GM19240 (cell line): ENCODE data around the gene UBE3C.
A peak's percentile ranks its signal among the peaks of the same experiment; 100 is the strongest.
"Not testable (repeated sequence)": the region's sequence is repeated elsewhere in the genome, so short reads cannot be mapped to it uniquely, and the experiment has no call there.

Experiments used
- DNase-seq: peaks from one replicate; pipeline ENCODE4 v3.0.0; 2011; ENCODE audit warnings: low spot score; ENCODE audit not compliant: insufficient read length

The UBE3C gene

GRCh38 chr7:157129907-157130460, 8.7 kb upstream of the UBE3C start:
- DNase-seq, result no peak

GRCh38 chr7:157130849-157131248, 7.9 kb upstream of the UBE3C start:
- not testable (repeated sequence) for DNase-seq

DNA sequence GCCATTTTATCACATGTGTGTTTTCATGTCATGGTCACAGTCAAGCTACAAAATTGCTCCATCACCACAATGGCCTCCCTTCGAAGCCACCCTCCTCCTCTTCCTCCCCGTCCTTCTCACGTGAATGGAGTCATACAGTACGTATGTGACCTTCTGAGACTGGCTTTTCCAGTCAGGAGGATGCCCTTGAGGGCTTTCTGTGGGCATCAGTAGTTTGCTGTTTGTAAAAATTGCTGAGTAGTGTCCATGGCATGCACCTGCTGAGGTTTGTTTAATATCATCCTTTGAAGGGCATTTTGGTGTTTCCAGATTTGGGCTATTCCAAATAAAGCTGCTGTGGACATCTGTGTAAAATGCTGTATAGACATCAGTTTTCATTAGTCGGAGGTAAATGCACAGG, 5.9 kb upstream of the UBE3C start:
- no peak for DNase-seq

DNA sequence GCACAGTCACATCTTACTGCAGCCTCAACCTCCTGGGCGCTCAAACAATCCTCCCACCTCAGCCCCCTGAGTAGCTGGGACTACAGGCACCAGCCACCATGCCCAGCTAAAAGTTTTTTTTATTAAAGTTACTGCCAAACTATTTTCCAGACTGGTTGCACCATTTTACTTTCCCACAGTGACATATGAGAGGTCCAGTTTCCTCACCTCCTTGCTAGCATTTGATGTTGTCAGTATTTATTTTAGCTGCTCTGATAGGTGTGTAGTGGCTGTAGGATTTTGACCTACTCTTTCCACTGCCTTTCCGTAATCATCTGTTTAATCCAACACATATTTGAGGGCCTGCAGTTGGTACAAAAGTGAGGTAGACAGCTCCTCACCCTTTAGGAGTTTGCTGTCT, 5.4 kb upstream of the UBE3C start:
- DNase-seq, result no peak

GRCh38 chr7:157136372-157136771, 2.4 kb upstream of the UBE3C start:
- DNase-seq, result no peak

GRCh38 chr7:157138101-157138423, 664 bp upstream of the UBE3C start:
- no peak for DNase-seq

DNA sequence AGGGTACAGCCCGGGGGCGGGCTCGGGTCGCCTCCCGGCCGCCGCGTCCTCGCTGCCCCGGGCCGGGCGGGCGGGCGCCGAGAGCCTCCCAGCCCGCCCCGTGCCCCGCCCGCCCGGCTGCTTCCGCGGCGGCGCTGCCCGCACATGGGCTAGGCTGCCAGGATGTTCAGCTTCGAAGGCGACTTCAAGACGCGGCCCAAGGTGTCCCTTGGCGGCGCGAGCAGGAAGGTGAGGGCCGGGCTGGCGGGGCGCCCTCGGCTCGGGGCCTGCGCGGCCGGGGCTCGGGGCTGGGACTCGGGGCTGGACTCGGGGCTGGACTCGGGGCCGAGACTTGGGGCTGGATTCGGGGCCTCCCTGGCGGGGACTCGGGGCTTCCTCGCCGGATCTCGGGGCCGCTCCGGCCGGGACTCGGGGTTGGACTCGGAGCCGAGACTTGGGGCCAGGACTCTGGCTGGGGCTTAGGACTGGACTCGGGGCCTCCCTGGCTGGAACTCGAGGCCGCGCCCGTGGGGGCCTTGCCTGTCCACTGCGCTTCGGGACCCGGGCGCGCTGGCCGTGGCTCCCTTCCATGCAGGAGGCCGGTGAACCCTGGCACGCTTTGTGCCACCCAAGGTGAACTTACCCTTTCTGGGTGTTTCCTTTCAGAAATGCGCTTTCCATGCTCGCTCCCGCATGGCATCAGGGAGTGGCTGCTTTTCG, 534 bp downstream of the UBE3C start:
- peak; percentile 43 for DNase-seq

GRCh38 chr7:157139810-157140510, 1.2 kb downstream of the UBE3C start:
- DNase-seq, result no peak

DNA sequence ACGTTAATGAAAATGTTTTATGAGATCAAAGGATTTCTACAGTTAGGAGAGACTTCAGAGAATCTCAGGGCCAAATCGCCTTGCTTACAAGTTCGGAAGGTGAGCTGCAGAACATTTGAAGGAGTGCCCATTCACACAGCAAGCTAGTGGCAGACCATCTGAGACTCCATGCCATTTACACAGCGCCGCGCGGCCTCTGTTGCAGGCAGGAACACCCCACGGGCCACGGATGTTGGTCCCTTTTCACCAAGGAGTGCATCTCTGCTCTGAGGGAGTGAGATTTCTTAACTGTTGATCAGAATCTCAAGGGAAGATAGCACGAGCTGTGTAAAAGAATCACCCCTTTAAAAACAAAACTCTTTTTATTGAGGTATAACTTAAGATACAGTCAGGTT, 1.8 kb downstream of the UBE3C start:
- no peak for DNase-seq

- no peak for DNase-seq
Measured at GRCh38 chr7:157141525-157142060, 2.9 kb downstream of the UBE3C start.

GRCh38 chr7:157143788-157144187, 5.1 kb downstream of the UBE3C start:
- DNase-seq, result no peak

GRCh38 chr7:157149317-157149716, 10.6 kb downstream of the UBE3C start:
- no peak for DNase-seq

DNA sequence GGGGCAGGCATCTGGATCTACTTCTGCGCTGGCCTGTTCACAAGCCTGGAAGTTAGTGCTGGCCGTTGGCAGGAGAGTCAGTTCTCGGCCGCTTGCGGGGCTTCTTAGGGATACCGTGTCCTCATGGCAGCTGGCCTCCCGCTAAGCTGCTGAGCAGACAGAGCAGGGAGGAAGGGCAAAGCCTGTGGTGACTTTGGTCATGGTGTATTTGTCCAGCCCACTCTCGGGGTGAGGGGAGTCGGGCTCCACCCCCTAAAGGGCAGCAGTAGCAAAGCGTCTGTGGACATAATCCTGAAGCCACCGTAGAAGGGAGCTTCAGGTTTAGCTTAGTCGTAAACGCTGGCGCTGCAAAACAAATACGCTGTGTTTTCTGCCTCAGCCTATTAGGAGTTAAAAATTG, 12.2 kb downstream of the UBE3C start:
- no peak for DNase-seq

DNA sequence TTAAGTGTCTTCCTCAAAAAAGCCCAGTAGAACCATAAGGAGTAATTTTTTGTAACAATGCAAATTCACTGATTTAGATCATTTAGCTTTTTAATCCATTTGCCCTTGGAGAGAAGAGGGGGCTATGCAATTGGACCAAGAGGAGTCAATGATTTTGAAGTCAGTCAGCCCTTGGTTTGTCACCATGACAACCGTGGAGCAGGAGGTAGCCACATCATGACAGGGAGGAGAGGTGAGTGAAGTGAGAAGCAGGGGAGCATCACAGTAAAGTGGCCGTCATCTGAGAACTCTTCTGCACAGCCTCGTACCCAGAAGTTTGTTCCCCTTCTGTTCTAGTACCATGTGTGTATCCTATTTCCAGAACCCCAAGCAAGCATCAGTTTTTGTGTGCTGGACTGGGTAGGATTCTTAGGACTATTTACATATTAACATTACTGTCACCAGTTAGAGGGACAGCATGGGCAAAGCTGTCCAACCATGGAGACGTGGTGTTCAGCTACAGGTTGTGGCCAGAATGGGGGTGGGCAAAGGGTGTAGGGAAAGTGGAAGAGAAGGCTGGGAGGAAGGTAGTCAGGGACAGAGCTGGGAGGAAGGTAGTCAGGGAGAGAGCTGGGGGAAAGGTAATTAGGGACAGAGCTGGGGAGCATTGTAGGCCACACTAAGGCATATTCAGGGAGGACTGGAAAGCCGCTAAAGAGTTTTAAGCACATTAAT, 13.1 kb downstream of the UBE3C start:
- DNase-seq, result no peak

DNA sequence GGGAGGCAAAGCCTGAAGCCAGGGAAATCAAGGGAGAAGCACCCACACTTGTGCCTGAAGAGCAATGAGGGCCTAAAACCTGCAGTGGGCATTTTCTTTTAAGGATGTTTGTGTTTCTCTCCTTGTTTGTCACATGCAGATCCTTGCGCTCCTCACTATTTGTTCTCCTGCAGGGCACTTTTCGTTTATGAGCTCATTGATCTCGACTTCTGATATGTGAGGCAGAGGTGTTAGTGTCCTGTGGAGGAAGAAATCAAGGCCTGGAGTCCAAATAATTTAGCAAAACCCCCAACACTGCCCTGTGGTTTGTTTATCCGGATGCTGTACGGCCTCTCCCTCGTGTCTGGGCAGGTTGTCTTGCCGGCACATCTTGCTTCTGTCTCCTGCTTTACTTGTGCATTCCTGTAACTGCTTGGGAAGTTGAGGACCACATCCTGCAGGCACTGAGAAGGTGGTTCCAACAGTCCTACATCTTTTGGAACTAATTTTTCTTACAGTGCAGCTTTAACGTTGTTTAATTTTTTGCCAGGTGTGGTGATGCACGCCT, 13.7 kb downstream of the UBE3C start:
- DNase-seq, result no peak

DNA sequence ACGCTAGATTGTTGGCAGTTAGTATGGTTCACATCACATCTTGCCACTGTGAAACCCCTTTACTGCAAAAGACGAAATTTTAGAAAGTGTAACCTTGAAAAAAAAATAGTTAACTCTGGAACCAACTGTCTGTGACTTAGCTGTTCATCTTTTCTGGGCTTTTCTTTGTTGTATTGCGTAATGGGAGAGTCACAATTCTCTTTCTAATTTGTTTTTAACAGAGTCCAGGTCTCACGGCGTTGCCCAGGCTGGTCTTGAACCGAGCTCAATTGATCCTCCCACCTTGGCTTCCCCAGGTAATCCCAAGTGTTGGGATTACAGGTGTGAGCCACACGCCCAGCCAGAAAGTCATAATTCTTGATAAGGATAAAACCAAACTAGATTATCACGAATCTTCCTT, 14.5 kb downstream of the UBE3C start:
- DNase-seq, result no peak

GRCh38 chr7:157155959-157156358, 17.2 kb downstream of the UBE3C start:
- no peak for DNase-seq

GRCh38 chr7:157158400-157158799, 19.7 kb downstream of the UBE3C start:
- DNase-seq, result no peak

DNA sequence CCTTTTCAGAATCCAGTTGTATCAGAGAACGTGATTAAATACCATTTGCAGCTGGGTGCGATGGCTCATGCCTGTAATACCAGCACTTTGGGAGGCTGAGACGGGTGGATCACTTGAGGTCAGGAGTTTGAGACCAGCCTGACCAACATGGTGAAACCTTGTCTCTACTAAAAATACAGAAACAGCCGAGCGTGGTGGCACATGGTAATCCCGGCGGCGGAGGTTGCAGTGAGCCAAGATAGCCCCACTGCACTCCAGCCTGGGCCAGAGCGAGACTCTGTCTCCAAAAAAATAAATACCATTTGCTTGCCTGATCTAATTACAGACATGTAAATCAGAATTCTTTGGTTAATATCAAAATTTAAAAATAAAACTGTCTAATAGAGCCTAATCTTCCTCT, 20.8 kb downstream of the UBE3C start:
- DNase-seq, result not testable (repeated sequence)

GRCh38 chr7:157160433-157160832, 21.7 kb downstream of the UBE3C start:
- DNase-seq, result no peak

- DNase-seq, result no peak
Measured at GRCh38 chr7:157165987-157166386, 27.3 kb downstream of the UBE3C start.

DNA sequence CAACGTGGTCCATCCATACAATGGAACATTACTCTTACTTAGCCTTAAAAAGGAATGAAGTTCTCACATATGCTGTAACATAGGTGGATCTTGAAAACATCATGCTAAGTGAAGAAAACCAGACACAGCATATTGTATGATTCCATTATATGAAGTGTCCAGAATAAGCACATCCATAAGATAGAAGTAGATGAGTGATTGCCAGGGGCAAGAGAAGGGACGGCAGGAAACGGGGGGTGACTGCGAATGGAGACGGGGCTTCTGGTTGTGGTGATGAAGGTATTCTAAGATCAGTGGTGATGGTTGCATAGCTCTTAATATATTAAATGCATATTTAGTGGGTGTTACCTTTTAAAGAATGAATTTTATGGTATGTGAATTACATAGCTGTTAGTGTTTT, 29.8 kb downstream of the UBE3C start:
- DNase-seq, result no peak
